Fibroblast of skin of left biceps (primary cell): Measurements from ENCODE around the gene PANX2.
"Not testable (repeated sequence)": the region's sequence is repeated elsewhere in the genome, so short reads cannot be mapped to it uniquely, and the experiment has no call there.

ENCODE experiments used
- DNase-seq, 2 experiments: peaks; one replicate each; pipeline ENCODE4 v3.0.0-alpha.2; 2013; ENCODE audit warnings: low read depth in 2 of 2

PANX2 gene

DNA sequence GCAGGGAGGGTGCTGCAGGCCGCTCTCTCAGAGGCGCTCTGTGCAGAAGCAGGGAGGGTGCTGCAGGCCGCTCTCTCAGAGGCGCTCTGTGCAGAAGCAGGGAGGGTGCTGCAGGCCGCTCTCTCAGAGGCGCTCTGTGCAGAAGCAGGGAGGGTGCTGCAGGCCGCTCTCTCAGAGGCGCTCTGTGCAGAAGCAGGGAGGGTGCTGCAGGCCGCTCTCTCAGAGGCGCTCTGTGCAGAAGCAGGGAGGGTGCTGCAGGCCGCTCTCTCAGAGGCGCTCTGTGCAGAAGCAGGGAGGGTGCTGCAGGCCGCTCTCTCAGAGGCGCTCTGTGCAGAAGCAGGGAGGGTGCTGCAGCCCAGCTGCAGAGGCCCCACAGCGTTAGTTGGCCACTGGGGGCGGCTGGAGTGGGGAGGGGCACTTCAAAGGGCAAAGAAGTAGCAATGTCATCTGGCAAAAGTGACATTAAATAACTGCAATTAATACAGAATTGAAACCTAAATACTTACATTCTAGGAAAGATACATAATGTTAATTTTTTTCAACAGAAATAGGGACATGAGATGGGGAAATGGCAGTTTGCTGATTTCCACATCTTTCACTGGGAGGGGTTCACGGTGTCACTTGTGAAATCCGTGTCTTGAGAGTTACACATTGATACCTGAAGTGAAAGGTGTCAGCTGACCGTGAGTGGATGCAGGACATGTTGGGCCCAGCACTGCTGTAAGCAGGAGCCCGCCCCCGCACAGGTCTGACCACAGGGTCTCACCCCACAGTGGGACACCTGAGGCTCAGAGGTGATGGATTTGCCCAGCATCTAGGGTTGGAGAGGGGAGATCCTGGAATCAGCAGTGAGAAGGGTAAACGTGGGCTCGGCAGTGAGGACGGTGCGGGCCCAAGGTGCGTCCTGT is 23.0 kb upstream of the PANX2 start:
- DNase-seq = not testable (repeated sequence)

DNA sequence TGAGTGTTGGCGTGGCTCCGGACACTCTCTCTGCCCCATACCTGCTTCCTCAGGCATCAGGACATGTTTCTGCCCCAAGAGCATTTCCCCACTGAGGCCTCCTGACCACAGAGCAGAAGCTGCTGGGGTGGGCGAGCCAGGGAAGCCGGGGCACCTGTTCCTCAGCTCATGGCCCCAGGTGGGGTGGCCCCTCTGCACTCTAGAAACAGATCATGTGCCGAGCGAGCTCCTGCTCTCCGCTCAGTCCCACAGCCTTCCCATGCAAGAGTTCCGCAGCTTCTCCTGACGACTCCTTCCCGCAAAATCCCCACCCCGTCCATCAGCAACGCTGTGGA is 22.4 kb upstream of the PANX2 start:
- no peak for DNase-seq

DNA sequence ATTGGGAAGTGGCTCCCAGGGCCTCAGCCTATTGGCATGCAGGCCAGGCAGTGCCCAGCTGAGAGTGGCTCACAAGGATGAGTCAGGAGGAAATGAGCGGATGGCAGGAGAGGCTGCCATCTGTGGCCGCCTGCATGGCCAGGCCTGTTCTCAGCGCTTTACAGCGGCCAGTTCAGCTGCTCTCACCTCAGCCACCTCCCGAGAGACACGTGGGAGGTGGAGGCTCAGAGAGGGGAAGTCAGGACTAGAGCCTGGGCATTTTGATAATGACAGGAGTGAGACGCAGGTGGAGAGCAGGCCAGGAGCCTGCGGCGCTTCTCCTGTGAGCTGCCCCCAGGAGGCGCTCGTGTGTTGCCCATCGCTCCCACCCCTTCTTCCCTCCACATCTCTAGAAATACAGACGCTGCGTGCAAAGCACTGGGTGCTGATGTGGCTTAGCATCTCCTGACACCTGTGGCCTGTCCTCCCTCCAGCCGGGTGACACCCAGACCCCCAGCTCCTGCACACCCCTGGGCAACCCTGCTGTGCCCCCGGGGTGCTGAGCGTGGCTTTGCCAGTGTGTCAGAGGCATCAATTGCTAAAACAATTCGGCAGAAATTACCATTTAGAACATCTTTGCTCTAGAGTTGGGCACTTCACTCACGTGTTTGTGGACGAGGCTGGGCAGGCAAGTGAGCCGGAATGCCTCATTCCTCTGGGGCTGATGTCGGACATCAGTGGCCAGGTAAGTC is 21.4 kb upstream of the PANX2 start:
- no peak for DNase-seq

DNA sequence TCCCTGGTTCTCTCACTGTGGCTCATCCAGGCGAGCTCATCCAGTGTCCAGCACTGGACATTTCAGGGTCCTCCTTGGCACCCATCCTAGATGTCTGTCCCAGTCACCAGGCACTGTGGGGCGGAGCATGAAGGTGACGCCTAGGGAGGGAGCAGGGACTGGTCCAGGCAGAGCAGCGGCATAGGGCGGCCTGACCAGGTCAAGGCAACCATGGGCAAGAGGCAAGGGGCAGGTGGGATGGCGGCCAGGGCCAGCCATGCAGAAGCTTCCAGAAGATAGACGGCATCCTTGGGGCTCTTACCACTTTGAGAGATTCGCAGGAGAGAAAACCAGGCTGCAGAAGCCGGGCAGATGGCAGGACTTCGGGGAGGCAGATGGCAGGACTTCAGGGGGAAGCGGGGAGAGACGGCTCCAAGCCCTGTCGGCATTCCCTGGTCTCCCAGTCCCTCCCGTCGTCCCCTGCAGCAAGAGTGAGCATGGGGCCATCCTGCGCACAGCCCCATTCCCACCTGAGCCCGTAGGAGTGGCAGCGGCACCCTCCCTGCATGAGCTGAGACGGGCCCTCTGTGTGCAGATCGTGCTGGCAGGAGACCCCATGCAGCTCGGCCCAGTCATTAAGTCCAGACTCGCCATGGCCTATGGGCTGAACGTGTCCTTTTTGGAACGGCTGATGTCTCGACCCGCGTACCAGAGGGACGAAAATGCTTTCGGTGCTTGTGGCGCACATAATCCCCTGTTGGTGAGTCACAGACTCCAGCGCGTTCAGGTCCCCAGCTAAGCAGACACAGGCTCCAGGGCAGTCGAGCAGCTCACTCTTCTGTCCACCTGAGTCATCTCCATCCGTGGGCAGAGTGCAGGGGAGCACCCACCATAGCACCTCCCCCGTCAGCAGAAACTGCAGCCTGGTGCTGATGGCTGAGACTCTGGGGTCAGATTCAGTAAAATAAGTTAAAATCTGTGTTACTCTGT is 20.1 kb upstream of the PANX2 start:
- DNase-seq = no peak

DNA sequence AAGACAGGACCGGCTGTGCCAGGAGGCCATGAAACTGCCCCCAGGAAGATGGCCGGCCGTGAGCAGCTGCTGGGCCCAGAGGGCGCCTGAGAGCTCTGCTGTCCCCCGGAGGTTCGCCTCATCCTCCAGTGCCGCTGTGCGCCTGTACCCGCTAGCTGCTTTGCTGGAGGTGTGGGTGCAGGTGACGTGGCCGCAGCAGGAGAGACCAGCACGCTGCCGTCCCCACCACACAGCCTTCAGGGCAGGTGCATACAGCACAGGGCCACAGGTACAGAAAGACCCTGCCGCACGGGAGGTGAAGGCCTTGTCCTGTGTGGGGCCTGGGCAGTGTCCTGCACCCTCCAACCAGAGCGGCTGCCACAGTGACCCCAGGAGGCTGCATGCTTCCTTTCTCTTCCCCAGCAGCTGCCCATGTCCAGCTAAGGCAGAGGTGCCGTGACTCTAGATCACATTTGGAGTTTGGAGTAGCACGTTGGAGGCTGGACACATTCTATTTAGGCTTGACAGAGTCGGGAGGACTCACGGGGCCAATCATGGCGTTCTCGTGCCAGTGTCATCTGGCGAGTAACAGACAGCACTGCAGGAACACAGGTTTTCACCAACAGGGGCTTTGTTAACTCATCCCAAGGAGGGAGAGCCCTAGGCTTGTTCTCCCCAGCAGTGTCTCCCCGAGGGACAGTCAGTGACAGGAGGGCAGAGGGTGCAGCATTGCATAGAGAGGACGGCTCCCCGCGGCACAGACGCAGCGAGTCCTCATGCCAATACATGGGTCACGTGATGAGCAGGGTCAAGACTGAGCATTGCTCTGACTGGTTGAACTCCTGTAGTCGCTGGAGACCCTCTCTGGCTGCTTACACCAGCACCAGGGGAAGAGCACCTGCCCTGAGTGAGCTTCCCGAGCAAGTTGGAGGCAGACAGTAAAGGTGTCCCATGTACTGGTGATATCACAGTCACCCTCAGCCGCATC is 18.7 kb upstream of the PANX2 start:
- DNase-seq = no peak

DNA sequence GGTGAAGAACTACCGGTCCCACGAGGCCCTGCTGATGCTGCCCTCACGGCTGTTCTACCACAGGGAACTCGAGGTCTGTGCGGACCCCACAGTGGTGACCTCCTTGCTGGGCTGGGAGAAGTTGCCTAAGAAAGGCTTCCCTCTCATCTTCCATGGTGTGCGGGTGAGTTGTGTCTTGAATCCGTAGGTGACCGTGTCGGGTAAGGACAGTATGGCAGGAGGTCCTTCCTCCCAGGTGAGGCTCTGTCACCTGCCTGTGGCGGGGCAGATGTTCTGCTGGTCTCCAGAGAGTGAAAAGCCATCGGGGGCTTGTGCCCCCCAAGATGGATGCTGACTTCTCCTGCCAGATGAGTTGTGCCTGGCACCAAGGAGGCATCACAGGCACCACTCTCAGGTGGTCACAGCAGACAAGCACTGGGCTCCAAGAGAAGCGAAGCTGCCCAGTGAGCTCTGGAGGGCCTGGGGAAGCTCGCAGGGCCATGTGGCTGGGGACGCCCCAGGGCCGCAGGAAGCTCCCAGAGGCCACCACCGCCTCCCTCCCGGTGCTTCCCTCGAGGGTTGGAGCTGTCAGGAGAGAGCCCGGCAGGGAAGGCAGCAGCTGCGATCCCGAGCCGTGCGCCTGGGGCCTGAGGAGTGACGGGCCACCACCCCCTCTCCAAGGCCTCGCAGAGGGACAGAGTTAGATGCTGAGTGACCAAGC is 17.3 kb upstream of the PANX2 start:
- no peak for DNase-seq

DNA sequence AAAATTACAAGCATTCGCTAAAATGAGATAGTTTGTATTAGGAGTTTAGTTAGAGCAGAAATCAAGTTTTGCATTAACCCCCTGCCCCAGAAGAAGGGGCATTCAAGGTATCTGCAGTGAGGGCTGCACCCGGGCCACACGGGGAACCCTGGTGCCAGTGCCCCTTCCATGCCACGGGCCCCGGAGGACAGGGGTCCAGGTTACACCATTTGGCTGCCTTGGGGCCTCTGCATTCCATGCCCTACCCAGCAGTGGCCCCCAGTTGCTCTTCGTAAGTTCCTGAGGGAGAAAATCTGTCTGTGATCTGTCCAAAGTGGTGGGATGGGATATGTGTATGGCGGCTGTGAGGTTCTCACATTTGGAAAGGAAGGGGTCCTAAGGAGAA is 16.8 kb upstream of the PANX2 start:
- no peak for DNase-seq

DNA sequence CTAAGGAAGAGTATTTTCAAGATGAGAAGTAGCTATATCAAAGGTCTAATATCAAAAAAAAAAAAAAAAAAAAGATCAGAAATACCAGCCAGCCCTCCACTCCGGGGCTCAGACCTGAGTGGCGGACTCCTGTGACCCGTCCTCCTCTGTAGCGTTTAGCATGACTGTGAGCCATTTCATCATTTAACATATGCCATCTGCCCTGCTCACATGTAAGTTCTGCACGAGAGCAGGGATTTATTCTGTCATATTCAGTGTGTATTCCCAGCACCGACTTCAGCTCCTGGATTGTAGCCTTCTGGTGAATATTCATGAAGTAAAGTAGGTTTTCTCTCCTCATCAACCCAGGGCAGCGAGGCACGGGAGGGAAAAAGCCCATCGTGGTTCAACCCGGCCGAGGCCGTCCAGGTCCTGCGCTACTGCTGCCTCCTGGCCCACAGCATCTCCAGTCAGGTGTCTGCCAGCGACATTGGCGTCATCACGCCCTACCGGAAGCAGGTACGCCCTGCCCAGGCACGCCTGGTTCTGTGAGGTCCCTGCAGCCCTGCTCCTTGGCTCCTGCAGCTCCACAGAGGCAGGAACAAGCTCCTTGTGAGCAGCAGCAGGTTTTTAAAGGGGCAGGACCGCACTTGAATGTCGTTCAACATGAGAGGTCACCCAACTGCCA is 12.7 kb upstream of the PANX2 start:
- no peak for DNase-seq

DNA sequence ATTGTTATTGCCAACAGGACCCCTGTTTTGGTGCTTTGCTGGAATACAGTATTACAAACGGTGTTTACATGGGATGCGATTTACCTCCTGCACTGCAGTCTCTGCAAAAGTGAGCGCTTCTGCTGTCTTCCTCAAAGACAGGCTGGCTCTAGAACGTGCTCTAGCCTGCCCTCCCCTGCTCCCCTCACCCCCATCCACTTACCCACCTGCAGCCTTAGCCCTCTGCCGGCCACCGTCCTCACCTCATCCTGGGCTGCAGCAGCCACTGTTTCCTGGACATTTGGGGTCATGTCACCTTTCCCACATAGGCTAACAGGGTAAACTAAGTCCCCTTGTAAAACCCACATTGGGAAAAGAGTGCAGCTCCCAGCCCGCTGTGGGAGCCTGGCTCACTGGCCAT is 9.6 kb upstream of the PANX2 start:
- no peak for DNase-seq

DNA sequence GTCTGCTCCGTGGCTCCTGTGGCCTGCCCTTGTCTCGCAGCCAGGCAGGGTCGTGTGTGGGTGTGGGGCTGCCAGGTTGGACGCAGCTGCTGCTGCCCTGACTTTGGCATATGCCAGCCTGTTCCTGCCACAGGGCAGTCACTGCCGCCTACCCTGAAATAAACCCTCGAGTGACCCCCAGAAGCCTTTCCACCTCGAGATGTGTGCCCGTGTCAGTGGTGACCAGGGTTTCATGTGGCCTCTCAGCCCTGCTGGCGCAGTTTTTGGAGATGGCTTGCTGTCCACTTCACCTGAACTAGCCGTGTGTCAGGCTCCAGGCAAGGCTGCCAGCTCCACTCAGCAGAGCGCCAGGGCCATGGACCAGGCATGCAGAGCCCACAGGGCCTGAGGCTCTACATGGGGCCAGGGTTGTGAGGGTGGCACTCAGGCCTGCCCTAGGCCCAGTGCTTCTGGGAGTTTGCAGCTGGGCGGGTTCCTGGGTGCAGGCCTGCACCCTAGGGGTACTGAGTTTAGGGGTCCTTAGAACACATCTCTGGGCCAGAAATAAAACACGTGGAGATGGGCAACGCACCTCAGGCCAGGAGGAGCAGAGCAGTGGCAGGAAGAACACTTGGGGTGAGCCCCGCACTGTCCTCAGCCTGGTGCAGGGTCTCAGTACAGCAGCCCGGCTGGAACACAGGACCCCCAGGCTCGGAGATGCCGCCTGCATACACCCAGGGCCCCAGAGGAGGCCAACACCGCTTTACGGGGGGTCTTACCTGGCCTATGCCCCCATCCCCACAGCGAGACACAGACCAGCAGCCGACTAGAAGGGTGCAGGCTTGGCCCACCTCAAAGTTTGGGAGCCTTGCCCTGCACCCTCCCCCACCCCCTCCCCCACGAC is 8.8 kb upstream of the PANX2 start:
- DNase-seq = no peak

DNA sequence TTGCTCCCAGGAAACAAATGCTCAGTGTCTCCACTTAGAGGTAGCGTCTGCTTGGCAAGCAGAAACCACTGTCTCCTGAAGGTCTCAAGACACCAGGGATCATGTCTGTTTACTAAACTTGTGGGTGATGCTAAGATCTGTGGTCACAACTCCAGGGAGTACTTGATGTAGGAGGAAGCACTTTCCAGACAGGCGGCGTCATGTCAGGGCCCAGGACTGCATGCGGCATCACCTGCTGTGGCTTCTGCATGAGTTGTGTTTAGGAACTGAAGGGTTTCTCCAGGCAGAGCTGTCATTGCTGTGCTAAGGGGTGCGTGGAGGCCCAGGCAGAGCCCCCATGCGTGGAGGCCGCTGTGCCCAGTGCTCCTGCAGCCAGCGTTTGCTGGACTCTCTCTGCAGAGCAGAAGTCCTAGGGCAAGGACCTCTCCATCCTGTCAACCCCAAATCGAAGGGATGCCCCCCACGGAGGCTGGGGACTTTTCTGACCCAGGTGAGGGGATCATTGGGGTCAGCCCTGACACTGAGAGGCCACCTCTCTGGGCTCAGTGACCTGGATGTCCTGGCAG is 8.1 kb upstream of the PANX2 start:
- DNase-seq = no peak

DNA sequence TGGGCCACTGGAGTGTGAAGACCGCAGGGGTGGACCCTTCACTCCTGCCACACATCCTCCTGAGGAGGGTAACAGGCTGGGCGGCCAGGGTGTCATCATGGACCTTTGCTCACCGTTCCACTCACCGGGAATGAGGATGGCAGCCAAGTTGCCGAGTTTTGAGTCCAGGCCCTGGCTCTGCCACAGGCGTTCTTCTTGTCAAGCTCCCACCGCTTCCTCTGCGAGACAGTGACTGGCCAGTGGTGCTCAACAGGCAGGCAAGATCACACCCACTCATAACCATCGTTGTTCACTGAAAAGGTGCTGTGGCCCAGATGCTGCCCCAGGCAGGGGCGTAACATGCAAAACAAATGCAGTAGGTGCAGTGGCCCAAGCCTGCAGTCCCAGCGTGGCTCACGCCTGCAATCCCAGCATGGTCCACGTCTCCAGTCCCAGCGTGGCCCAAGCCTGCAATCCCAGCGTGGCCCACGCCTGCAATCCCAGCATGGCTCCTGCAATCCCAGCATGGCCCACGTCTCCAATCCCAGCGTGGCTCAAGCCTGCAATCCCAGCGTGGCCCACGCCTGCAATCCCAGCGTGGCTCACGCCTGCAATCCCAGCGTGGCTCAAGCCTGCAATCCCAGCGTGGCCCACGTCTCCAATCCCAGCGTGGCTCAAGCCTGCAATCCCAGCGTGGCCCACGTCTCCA is 5.0 kb upstream of the PANX2 start:
- DNase-seq = no peak

DNA sequence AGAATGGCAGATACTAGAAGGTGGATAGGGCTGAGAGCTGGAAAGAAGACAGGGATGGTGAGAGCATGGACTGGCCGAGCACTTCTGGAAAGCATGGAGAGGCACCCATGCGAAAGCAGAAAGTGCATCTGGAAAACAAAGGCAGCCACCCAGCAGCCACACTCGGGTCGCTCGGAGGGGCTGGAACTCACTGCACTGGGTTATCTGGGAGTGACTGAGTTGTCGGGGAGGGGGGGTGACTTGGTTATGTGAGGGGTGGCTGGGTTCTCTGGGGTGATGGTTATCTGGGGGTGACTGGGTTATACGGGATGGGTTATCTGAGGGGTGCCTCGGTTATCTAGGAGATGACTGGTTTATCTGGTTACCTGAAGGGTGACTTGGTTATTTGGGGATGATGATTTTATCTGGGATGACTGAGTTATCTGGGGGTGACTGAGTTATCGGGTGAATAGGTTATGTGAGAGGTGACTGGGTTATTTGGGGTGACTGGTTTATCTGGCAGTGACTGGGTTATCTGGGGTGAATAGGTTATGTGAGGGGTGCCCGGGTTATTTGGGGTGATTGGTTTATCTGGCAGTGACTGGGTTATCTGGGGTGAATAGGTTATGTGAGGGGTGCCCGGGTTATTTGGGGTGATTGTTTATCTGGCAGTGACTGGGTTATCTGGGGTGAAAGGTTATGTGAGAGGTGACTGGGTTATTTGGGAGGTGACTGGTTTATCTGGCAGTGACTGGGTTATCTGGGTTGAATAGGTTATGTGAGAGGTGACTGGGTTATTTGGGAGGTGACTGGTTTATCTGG is 2.6 kb upstream of the PANX2 start:
- no peak for DNase-seq

DNA sequence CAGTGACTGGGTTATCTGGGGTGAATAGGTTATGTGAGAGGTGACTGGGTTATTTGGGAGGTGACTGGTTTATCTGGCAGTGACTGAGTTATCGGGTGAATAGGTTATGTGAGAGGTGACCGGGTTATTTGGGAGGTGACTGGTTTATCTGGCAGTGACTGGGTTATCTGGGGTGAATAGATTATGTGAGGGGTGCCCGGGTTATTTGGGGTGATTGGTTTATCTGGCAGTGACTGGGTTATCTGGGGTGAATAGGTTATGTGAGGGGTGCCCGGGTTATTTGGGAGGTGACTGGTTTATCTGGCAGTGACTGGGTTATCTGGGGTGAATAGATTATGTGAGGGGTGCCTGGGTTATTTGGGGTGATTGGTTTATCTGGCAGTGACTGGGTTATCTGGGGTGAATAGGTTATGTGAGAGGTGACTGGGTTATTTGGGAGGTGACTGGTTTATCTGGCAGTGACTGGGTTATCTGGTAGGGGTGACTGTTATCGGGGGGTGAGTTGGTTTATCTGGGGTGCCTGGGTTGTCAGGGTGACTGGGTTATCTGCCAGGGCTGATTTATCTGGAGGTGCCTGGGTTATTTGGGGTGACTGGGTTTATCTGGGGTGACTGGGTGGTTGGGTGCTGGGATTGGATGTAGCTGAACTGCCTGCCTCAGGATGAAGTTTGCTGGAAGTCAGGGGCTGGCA is 1.9 kb upstream of the PANX2 start:
- not testable (repeated sequence) for DNase-seq

DNA sequence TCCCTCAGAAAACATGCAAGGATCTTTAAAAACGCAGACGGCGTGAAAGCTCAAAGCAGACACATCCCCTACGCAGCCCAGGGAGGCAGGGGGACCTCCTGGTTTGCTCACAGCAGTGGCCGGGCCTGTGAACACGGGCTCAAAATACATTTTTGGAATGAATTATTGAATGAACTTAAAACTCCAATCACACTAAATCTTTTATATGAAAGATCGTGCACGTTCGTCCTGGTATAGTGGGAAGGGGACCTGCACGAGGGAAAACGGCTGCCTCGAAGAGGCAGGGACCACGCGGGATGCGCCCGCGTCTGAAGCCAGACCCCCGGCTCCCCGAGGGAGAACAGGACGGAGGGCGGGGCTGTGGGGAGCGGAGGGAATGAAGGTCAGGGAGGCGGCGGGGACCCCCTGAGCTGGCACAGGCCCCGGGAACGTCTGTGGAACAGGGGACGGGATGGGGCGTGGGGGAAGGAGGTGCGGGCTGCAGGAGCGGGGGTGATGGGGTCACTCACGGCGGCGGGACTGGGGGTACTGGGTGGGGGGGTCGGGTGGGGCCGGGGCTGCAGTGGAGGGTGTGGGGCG is 1.3 kb upstream of the PANX2 start:
- DNase-seq = no peak

DNA sequence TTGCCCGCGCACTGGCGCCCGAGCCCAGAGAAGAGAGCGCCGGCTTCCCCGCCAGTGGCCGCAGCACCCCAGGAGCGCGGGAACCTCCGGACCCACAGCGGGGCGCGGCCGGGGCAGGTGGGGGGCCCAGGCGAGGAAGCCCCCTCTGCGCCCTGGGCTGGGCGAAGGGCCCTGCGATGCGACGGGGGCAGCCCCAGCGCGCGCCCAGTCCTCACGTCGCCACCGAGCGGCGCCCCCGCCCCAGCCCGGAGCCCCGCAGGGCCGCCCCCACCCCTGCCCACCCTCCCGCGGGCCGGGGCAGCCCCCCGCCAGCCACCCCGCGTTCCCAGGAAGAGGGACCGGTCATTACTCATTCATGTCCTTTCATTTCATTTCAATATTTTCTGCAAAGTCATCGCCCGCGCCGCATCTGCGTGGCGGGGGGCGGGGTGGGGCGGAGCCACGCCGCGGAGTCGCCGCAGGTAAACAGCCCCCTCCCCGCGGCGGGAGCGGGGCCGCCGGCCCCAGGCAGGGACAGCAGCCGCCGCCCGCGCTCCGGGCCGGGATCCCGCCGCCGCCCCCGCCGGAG is 673 bp upstream of the PANX2 start:
- DNase-seq = no peak
